HEK293 (cell line): Measurements from ENCODE around the gene NMNAT1.
A peak's percentile ranks its signal among the peaks of the same experiment; 100 is the strongest.

Source experiments
- KLF7 ChIP-seq: fragments of 450-650 bp; formaldehyde crosslinking; IDR thresholded peaks from 2 replicates; pipeline ENCODE4 v1.5.1; 2016; ENCODE audit warnings: missing biosample characterization, missing genetic modification characterization, borderline replicate concordance
- TCF7L2 ChIP-seq: IDR thresholded peaks from 2 replicates; pipeline ENCODE4 v1.6.1; 2011; ENCODE audit warnings: low read depth, mild to moderate bottlenecking, inconsistent platforms, low read length, moderate library complexity, borderline replicate concordance
- ZBTB8A ChIP-seq: fragments of 450-650 bp; formaldehyde crosslinking; IDR thresholded peaks from 2 replicates; pipeline ENCODE4 v1.5.1; 2016; ENCODE audit warnings: missing biosample characterization, missing genetic modification characterization
- ZFP37 ChIP-seq: fragments of 450-650 bp; formaldehyde crosslinking; IDR thresholded peaks from 2 replicates; pipeline ENCODE4 v1.5.1; 2016; ENCODE audit warnings: missing biosample characterization, missing genetic modification characterization
- ZFP69B ChIP-seq: fragments of 450-650 bp; formaldehyde crosslinking; IDR thresholded peaks from 2 replicates; pipeline ENCODE4 v1.5.1; 2016; ENCODE audit warnings: missing biosample characterization, missing genetic modification characterization
- ZNF202 ChIP-seq: fragments of 450-650 bp; formaldehyde crosslinking; IDR thresholded peaks from 2 replicates; pipeline ENCODE4 v1.5.1; 2016; ENCODE audit warnings: missing biosample characterization, missing genetic modification characterization, borderline replicate concordance
- ZNF311 ChIP-seq: fragments of 450-650 bp; formaldehyde crosslinking; IDR thresholded peaks from 2 replicates; pipeline ENCODE4 v1.5.1; 2017; ENCODE audit warnings: missing biosample characterization, missing genetic modification characterization, borderline replicate concordance
- ZNF48 ChIP-seq: fragments of 450-650 bp; formaldehyde crosslinking; IDR thresholded peaks from 2 replicates; pipeline ENCODE4 v1.5.1; 2016; ENCODE audit warnings: missing biosample characterization, missing genetic modification characterization
- ZNF514 ChIP-seq: fragments of 450-650 bp; formaldehyde crosslinking; IDR thresholded peaks from 2 replicates; pipeline ENCODE4 v1.5.1; 2016; ENCODE audit warnings: missing biosample characterization, missing genetic modification characterization
- ZNF529 ChIP-seq: fragments of 450-650 bp; formaldehyde crosslinking; IDR thresholded peaks from 2 replicates; pipeline ENCODE4 v1.5.1; 2017; ENCODE audit warnings: missing genetic modification characterization, missing biosample characterization; ENCODE audit not compliant: insufficient replicate concordance
- ZNF585B ChIP-seq: fragments of 450-650 bp; formaldehyde crosslinking; IDR thresholded peaks from 2 replicates; pipeline ENCODE4 v1.5.1; 2016; ENCODE audit warnings: missing biosample characterization, missing genetic modification characterization
- ZNF76 ChIP-seq: fragments of 450-650 bp; formaldehyde crosslinking; IDR thresholded peaks from 2 replicates; pipeline ENCODE4; 2016; ENCODE audit warnings: low read depth, missing biosample characterization, missing genetic modification characterization, borderline replicate concordance
- ZXDB ChIP-seq: fragments of 450-650 bp; formaldehyde crosslinking; IDR thresholded peaks from 2 replicates; pipeline ENCODE4 v1.5.1; 2016; ENCODE audit warnings: missing biosample characterization, missing genetic modification characterization
- TF ChIP-seq, protein P1 (sequence below): fragments of 450-650 bp; formaldehyde crosslinking; IDR thresholded peaks from 2 replicates; pipeline ENCODE4 v1.5.1; 2017; ENCODE audit warnings: missing biosample characterization, missing genetic modification characterization
- TF ChIP-seq, protein P2 (sequence below): fragments of 450-650 bp; formaldehyde crosslinking; IDR thresholded peaks from 2 replicates; pipeline ENCODE4 v1.5.1; 2017; ENCODE audit warnings: missing biosample characterization, missing genetic modification characterization
- TF ChIP-seq, protein P3 (sequence below): fragments of 450-650 bp; formaldehyde crosslinking; IDR thresholded peaks from 2 replicates; pipeline ENCODE4 v1.5.1; 2016; ENCODE audit warnings: missing biosample characterization, missing genetic modification characterization
- TF ChIP-seq, protein P4 (sequence below): fragments of 450-650 bp; formaldehyde crosslinking; IDR thresholded peaks from 2 replicates; pipeline ENCODE4 v1.5.1; 2016; ENCODE audit warnings: missing biosample characterization, missing genetic modification characterization
- TF ChIP-seq, protein P5 (sequence below): fragments of 450-650 bp; formaldehyde crosslinking; IDR thresholded peaks from 2 replicates; pipeline ENCODE4 v1.5.1; 2016; ENCODE audit warnings: missing biosample characterization, missing genetic modification characterization
- TF ChIP-seq, protein P6 (sequence below): fragments of 450-650 bp; formaldehyde crosslinking; conservative IDR thresholded peaks from 2 replicates; pipeline ENCODE4 v1.5.1; 2016; ENCODE audit warnings: low read depth, missing biosample characterization, missing genetic modification characterization
- TF ChIP-seq, protein P7 (sequence below): fragments of 450-650 bp; formaldehyde crosslinking; IDR thresholded peaks from 2 replicates; pipeline ENCODE4 v1.5.1; 2016; ENCODE audit warnings: missing biosample characterization, missing genetic modification characterization

Gene NMNAT1

DNA sequence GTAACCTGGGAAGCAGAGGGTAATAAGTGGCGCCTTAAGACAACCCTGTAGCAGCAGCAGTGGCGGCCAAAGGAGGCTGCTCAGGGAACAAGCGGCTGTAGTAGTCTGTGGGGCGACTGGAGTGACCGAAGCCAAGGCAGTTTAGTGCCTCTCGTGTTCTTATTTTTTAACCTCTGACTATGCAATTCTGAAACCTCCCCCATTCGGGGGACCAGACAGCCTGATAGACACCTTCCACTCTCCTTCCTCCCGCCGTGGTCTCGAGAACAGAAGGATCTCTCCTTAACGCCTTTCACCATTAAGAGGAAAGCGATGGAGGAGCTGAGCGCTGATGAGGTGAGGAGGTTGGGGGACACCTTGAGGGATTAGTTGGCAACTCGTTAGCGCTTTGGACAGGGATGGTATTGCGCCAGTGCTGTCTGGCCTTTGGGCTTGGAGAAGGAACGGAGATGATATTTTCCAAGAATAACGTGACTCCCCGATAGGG, 90.1 kb downstream of the NMNAT1 start (continued):
- TF ChIP-seq TCF7L2 (no peak), ZNF311 (tag by site-specific recombination) (no peak), ZBTB8A (tag by site-specific recombination) (0 out of 2 replicates have a peak, but pooled peaks have one; percentile 26), ZNF48 (tag by site-specific recombination) (no peak), ZNF76 (tag by site-specific recombination) (0 out of 2 replicates have a peak, but pooled peaks have one; percentile 0), KLF7 (tag by site-specific recombination) (no peak), ZXDB (tag by site-specific recombination) (no peak), ZFP69B (tag by site-specific recombination) (no peak), ZNF202 (tag by site-specific recombination) (no peak), ZNF514 (tag by site-specific recombination) (no peak), ZNF585B (tag by site-specific recombination) (no peak), ZNF529 (tag by site-specific recombination) (no peak), ZFP37 (tag by site-specific recombination) (0 out of 2 replicates have a peak, but pooled peaks have one; percentile 79)
- TF ChIP-seq, protein P1, sequence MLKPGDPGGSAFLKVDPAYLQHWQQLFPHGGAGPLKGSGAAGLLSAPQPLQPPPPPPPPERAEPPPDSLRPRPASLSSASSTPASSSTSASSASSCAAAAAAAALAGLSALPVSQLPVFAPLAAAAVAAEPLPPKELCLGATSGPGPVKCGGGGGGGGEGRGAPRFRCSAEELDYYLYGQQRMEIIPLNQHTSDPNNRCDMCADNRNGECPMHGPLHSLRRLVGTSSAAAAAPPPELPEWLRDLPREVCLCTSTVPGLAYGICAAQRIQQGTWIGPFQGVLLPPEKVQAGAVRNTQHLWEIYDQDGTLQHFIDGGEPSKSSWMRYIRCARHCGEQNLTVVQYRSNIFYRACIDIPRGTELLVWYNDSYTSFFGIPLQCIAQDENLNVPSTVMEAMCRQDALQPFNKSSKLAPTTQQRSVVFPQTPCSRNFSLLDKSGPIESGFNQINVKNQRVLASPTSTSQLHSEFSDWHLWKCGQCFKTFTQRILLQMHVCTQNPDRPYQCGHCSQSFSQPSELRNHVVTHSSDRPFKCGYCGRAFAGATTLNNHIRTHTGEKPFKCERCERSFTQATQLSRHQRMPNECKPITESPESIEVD (tag by site-specific recombination) = no peak
- TF ChIP-seq, protein P2, sequence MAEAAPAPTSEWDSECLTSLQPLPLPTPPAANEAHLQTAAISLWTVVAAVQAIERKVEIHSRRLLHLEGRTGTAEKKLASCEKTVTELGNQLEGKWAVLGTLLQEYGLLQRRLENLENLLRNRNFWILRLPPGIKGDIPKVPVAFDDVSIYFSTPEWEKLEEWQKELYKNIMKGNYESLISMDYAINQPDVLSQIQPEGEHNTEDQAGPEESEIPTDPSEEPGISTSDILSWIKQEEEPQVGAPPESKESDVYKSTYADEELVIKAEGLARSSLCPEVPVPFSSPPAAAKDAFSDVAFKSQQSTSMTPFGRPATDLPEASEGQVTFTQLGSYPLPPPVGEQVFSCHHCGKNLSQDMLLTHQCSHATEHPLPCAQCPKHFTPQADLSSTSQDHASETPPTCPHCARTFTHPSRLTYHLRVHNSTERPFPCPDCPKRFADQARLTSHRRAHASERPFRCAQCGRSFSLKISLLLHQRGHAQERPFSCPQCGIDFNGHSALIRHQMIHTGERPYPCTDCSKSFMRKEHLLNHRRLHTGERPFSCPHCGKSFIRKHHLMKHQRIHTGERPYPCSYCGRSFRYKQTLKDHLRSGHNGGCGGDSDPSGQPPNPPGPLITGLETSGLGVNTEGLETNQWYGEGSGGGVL = no peak
- TF ChIP-seq, protein P3, sequence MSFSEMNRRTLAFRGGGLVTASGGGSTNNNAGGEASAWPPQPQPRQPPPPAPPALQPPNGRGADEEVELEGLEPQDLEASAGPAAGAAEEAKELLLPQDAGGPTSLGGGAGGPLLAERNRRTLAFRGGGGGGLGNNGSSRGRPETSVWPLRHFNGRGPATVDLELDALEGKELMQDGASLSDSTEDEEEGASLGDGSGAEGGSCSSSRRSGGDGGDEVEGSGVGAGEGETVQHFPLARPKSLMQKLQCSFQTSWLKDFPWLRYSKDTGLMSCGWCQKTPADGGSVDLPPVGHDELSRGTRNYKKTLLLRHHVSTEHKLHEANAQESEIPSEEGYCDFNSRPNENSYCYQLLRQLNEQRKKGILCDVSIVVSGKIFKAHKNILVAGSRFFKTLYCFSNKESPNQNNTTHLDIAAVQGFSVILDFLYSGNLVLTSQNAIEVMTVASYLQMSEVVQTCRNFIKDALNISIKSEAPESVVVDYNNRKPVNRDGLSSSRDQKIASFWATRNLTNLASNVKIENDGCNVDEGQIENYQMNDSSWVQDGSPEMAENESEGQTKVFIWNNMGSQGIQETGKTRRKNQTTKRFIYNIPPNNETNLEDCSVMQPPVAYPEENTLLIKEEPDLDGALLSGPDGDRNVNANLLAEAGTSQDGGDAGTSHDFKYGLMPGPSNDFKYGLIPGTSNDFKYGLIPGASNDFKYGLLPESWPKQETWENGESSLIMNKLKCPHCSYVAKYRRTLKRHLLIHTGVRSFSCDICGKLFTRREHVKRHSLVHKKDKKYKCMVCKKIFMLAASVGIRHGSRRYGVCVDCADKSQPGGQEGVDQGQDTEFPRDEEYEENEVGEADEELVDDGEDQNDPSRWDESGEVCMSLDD (tag by site-specific recombination) = no peak
- TF ChIP-seq, protein P4, sequence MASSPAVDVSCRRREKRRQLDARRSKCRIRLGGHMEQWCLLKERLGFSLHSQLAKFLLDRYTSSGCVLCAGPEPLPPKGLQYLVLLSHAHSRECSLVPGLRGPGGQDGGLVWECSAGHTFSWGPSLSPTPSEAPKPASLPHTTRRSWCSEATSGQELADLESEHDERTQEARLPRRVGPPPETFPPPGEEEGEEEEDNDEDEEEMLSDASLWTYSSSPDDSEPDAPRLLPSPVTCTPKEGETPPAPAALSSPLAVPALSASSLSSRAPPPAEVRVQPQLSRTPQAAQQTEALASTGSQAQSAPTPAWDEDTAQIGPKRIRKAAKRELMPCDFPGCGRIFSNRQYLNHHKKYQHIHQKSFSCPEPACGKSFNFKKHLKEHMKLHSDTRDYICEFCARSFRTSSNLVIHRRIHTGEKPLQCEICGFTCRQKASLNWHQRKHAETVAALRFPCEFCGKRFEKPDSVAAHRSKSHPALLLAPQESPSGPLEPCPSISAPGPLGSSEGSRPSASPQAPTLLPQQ = no peak
- TF ChIP-seq, protein P5, sequence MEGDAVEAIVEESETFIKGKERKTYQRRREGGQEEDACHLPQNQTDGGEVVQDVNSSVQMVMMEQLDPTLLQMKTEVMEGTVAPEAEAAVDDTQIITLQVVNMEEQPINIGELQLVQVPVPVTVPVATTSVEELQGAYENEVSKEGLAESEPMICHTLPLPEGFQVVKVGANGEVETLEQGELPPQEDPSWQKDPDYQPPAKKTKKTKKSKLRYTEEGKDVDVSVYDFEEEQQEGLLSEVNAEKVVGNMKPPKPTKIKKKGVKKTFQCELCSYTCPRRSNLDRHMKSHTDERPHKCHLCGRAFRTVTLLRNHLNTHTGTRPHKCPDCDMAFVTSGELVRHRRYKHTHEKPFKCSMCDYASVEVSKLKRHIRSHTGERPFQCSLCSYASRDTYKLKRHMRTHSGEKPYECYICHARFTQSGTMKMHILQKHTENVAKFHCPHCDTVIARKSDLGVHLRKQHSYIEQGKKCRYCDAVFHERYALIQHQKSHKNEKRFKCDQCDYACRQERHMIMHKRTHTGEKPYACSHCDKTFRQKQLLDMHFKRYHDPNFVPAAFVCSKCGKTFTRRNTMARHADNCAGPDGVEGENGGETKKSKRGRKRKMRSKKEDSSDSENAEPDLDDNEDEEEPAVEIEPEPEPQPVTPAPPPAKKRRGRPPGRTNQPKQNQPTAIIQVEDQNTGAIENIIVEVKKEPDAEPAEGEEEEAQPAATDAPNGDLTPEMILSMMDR (tag by site-specific recombination) = peak; percentile 34
- TF ChIP-seq, protein P6, sequence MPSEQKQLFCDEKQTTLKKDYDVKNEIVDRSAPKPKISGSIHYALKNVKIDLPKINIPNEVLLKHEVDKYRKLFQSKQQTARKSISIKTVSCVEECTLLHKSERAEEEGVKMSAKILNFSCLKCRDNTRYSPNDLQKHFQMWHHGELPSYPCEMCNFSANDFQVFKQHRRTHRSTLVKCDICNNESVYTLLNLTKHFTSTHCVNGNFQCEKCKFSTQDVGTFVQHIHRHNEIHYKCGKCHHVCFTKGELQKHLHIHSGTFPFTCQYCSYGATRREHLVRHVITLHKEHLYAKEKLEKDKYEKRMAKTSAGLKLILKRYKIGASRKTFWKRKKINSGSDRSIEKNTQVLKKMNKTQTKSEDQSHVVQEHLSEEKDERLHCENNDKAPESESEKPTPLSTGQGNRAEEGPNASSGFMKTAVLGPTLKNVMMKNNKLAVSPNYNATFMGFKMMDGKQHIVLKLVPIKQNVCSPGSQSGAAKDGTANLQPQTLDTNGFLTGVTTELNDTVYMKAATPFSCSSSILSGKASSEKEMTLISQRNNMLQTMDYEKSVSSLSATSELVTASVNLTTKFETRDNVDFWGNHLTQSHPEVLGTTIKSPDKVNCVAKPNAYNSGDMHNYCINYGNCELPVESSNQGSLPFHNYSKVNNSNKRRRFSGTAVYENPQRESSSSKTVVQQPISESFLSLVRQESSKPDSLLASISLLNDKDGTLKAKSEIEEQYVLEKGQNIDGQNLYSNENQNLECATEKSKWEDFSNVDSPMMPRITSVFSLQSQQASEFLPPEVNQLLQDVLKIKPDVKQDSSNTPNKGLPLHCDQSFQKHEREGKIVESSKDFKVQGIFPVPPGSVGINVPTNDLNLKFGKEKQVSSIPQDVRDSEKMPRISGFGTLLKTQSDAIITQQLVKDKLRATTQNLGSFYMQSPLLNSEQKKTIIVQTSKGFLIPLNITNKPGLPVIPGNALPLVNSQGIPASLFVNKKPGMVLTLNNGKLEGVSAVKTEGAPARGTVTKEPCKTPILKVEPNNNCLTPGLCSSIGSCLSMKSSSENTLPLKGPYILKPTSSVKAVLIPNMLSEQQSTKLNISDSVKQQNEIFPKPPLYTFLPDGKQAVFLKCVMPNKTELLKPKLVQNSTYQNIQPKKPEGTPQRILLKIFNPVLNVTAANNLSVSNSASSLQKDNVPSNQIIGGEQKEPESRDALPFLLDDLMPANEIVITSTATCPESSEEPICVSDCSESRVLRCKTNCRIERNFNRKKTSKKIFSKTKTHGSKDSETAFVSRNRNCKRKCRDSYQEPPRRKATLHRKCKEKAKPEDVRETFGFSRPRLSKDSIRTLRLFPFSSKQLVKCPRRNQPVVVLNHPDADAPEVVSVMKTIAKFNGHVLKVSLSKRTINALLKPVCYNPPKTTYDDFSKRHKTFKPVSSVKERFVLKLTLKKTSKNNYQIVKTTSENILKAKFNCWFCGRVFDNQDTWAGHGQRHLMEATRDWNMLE (tag by site-specific recombination) = no peak
- TF ChIP-seq, protein P7, sequence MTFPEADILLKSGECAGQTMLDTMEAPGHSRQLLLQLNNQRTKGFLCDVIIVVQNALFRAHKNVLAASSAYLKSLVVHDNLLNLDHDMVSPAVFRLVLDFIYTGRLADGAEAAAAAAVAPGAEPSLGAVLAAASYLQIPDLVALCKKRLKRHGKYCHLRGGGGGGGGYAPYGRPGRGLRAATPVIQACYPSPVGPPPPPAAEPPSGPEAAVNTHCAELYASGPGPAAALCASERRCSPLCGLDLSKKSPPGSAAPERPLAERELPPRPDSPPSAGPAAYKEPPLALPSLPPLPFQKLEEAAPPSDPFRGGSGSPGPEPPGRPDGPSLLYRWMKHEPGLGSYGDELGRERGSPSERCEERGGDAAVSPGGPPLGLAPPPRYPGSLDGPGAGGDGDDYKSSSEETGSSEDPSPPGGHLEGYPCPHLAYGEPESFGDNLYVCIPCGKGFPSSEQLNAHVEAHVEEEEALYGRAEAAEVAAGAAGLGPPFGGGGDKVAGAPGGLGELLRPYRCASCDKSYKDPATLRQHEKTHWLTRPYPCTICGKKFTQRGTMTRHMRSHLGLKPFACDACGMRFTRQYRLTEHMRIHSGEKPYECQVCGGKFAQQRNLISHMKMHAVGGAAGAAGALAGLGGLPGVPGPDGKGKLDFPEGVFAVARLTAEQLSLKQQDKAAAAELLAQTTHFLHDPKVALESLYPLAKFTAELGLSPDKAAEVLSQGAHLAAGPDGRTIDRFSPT (tag by site-specific recombination) = no peak
